Common myeloid progenitor, CD34-positive (primary cell): ENCODE measurements around the gene HEBP2.
"Not testable (repeated sequence)": the region's sequence is repeated elsewhere in the genome, so short reads cannot be mapped to it uniquely, and the experiment has no call there.

Experiments
- CTCF ChIA-PET: fragments of 350-600 bp; sonication (Branson Sonifier 250); formaldehyde crosslinking; loops from one replicate; lab custom pipeline; 2021; ENCODE audit warnings: antibody characterized with exemption; lab: Charles Lee
- POLR2A ChIA-PET: fragments of 350-600 bp; sonication (Branson Sonifier 250); formaldehyde crosslinking; loops from one replicate; lab custom pipeline; 2021; ENCODE audit warnings: antibody characterized with exemption; lab: Charles Lee
- DNase-seq, 3 donors: peaks; one replicate each; pipeline versions ENCODE4 v3.0.0 to v3.0.0-alpha.2; 2013
- H3K27ac ChIP-seq, 2 experiments: 1 replicate in 1 of 2; 2 replicates in 1 of 2; pipeline ENCODE4 v1.7.0; 2013; ENCODE audit warnings: inconsistent platforms in 2 of 2, low read length in 2 of 2, mild to moderate bottlenecking in 2 of 2, low read depth in 1 of 2, moderate library complexity in 1 of 2; ENCODE audit not compliant: severe bottlenecking in 2 of 2, insufficient read depth in 1 of 2, poor library complexity in 1 of 2
- H3K27me3 ChIP-seq, 5 experiments: replicated peaks in 2 of 5; 1 replicate in 3 of 5; 2 replicates in 2 of 5; pipeline versions ENCODE4 v1.6.1 to v1.7.0; 2013; ENCODE audit warnings: low read length in 4 of 5, mild to moderate bottlenecking in 2 of 5, moderate library complexity in 2 of 5, inconsistent platforms in 1 of 5; ENCODE audit not compliant: insufficient read depth in 5 of 5, control insufficient read depth in 4 of 5
- H3K36me3 ChIP-seq, 4 experiments: 1 replicate in 2 of 4; 2 replicates in 2 of 4; pipeline versions ENCODE4 v1.6.1 to v1.7.0; 2013; ENCODE audit warnings: low read length in 3 of 4, control low read depth in 1 of 4, mild to moderate bottlenecking in 1 of 4; ENCODE audit not compliant: control insufficient read depth in 4 of 4, insufficient read depth in 4 of 4
- H3K4me1 ChIP-seq, 4 experiments: 1 replicate in 3 of 4; 2 replicates in 1 of 4; pipeline versions ENCODE4 v1.6.1 to v1.7.1; 2013; ENCODE audit warnings: low read length in 3 of 4, mild to moderate bottlenecking in 3 of 4, control low read depth in 1 of 4, inconsistent platforms in 1 of 4, moderate library complexity in 1 of 4; ENCODE audit not compliant: control insufficient read depth in 4 of 4, insufficient read depth in 4 of 4; ENCODE audit errors: control extremely low read depth in 1 of 4
- H3K4me3 ChIP-seq, 7 experiments: 1 replicate in 4 of 7; 2 replicates in 3 of 7; pipeline versions ENCODE4 v1.5.1 to v1.7.0; 2013; ENCODE audit warnings: mild to moderate bottlenecking in 7 of 7, low read length in 6 of 7, moderate library complexity in 6 of 7, inconsistent platforms in 2 of 7, low read depth in 2 of 7, control low read depth in 1 of 7; ENCODE audit not compliant: insufficient read depth in 4 of 7, control insufficient read depth in 1 of 7; ENCODE audit errors: extremely low read depth in 1 of 7
- H3K9me3 ChIP-seq, 5 experiments: 1 replicate in 4 of 5; 2 replicates in 1 of 5; pipeline versions ENCODE4 v1.6.1 to v1.7.1; 2013; ENCODE audit warnings: low read length in 4 of 5, mild to moderate bottlenecking in 2 of 5, inconsistent platforms in 1 of 5, low read depth in 1 of 5, moderate library complexity in 1 of 5; ENCODE audit not compliant: control insufficient read depth in 4 of 5, insufficient read depth in 2 of 5; ENCODE audit errors: control extremely low read depth in 1 of 5
- WGBS: methylation state at CpG from one replicate; pipeline ENCODE4 v1.1.5; 2013; ENCODE audit not compliant: insufficient coverage; 5-methylcytosine and 5-hydroxymethylcytosine counted together

Gene HEBP2

DNA sequence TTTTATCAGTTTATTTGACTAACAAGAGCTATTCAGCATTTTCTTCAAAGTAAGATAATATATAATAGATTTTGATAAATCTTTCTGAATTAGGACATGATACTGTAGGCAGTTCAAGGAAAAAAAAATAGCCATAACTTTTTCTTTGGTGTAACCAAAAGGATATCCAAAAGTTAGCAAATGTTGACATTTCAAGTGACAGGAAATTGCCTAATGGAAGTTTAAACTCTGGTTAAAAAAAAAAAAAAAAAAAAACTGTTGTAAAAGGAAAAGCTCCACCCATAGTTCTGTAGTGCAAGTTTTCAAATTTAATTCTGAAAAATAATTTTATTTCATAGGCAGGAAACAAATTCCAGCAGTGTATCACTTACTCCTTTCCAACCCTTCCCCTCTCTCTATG is 18.8 kb downstream of the HEBP2 start:
- peak in 1 of 3 donors; percentile 19 for DNase-seq
- Histone ChIP-seq H3K4me3 (peak overlapping the region in 1 of 7 experiments; percentile 28), H3K27ac (no peak overlapping the region), H3K4me1 (peaks cover 2 to 11% (median 5%) of the 10 kb centered on the region in 4 experiments), H3K36me3 (peaks cover 2 to 19% (median 14%) of the 10 kb centered on the region in 4 experiments), H3K27me3 (no peaks in the 10 kb centered on the region), H3K9me3 (peaks cover 0 to 6% (median 0%) of the 10 kb centered on the region in 5 experiments)
- ChIA-PET POLR2A (no interaction called here), CTCF (interaction anchor here (0.6 to 1.9 kb wide), 5 partner anchors 11 to 306 kb away, joined by 3 to 6 read pairs (median 3); no protein-coding TSS in a partner anchor)

DNA sequence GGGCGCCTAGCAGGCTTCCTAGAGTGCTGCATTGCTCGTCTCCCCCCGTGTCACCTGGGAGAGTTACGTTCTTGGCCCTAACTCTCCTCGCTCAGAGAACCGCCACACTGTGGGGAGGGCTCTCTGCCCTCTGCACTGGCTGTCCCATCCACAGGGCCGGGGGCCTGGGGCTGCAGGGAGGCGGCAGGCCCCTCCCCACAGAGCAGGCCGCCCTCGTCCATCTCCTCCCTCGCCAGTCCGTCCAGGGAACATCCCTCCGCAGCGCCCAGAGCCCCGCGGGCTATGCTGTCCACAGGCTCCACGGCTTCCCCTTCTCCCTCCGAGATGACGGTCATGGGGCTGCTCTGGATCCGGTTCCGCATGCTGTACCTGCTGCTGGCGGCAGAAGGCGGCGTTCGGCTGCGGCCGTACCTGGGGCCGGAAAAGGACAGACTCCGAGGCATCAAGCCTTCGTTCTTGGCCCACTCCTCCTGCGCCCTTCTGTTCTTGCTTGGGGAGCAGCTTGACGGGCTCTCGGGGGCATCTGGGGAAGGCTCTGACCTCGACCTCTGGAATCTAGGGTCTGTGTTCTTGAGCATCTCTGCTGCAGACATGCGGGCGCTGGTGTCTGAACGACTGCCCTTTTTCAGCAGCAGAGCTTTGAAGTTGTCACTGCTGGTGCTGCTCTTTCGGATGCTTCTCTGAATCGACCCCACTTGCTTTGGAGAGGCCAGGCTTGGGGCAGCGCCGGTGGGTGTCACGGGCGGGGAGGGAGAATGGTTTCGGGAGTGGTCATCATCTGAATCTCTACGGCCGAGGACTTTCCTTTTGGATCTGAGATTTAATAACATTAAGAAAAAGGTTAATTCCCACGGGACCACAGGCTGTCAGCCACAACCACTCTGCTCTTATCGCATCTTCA is 20.2 kb downstream of the HEBP2 start:
- Histone ChIP-seq H3K4me3 (no peak overlapping the region), H3K36me3 (peaks cover 0 to 10% (median 4%) of the 10 kb centered on the region in 4 experiments), H3K27me3 (no peaks in the 10 kb centered on the region), H3K4me1 (peaks cover 2 to 11% (median 5%) of the 10 kb centered on the region in 4 experiments), H3K9me3 (no peaks in the 10 kb centered on the region), H3K27ac (no peak overlapping the region)
- POLR2A ChIA-PET: no interaction called here
- 95% methylated on average over 47 of the region's 48 CpGs for WGBS
- no peak for DNase-seq
- CTCF ChIA-PET: interaction anchor here (1.0 to 10.6 kb wide), 4 partner anchors 10 to 343 kb away, joined by 3 to 133 read pairs (median 25); no protein-coding TSS in a partner anchor

DNA sequence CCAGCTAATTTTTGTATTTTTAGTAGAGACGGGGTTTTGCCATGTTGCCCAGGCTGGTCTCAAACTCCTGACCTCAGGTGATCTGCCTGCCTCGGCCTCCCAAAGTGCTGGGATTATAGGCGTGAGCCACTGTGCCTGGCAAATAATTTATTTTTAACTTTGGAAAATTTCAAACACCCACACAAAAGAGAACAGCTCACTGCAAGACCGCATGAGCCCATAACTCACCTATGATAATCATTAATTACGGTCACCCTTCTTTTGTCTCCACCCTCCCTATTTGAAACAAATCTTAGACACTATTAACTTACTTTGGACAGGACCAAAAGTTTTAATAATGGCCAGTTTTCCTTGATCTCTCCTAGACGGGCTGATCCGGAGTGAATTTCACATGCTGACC is 21.2 kb downstream of the HEBP2 start:
- not testable (repeated sequence) for H3K27me3 ChIP-seq, H3K27ac ChIP-seq, H3K36me3 ChIP-seq, H3K4me3 ChIP-seq, DNase-seq, H3K9me3 ChIP-seq
- H3K4me1 ChIP-seq: peaks cover 2 to 11% (median 5%) of the 10 kb centered on the region in 4 experiments
- WGBS: 99% methylated on average over 7 of the region's 7 CpGs
- CTCF ChIA-PET: interaction anchor here (0.7 to 10.6 kb wide), 6 partner anchors 15 to 342 kb away, joined by 3 to 133 read pairs (median 6); no protein-coding TSS in a partner anchor
- POLR2A ChIA-PET: interaction anchor here (0.6 kb wide), 1 partner anchor 902 kb away, joined by 3 read pairs; no protein-coding TSS in a partner anchor

DNA sequence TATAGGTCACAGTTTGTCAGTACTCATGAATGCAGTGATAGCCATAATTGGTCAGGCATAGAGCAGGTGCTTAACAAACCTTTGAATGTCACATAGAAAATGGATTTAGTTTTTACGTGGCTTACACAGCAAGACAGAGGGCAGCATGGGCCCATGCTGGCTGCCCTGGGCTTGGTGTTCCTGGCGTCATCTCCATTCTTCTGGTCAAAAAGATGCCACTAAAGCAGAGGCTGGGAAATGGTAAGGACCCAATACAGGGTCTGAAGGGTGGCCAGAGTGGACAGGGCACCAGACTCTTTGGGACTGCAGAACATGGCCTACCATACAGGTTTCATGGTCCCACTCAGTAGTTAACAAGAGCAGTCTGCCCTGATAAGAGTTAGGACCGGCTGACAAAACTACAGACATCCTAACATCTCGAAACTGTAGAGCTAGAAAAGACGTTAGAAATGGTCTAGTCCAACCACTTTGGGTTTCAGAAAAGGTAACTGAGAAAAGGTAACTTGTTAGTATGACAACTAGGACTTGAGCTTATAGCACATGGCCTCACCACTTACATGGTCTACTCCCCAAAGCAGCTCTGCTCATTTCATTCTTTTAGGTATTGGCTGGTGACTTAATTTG is 22.6 kb downstream of the HEBP2 start:
- Histone ChIP-seq H3K4me1 (peaks cover 2 to 13% (median 6%) of the 10 kb centered on the region in 4 experiments), H3K27ac (no peak overlapping the region), H3K36me3 (peaks cover 0 to 10% (median 0%) of the 10 kb centered on the region in 4 experiments), H3K4me3 (no peak overlapping the region), H3K9me3 (no peaks in the 10 kb centered on the region), H3K27me3 (no peaks in the 10 kb centered on the region)
- DNase-seq: no peak
- ChIA-PET CTCF (interaction anchor here (0.9 to 10.6 kb wide), 13 partner anchors 10 to 341 kb away, joined by 3 to 133 read pairs (median 4); no protein-coding TSS in a partner anchor), POLR2A (no interaction called here)
- 97% methylated on average over 5 of the region's 5 CpGs for WGBS

DNA sequence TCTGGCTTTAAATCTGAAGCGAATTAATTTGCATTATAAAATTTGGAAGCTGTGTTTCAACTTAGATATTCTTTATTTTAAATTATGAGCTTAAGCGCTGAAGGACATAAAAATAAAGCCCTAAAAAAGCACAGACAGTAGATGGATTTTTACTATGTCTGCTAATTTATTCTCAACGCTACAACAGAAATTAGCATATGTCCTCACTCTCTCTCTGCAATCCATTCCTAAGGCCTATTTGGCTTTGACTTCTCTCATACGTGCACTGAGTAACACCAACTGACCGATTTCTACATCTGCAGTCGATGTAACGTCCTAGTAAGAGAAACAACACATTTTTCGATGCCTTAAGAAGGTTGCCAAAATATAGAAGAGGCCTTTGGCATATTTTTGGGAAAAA is 23.7 kb downstream of the HEBP2 start:
- no peak overlapping the region for H3K4me3 ChIP-seq
- CTCF ChIA-PET: interaction anchor here (1.0 to 10.6 kb wide), 14 partner anchors 11 to 340 kb away, joined by 3 to 133 read pairs (median 6); no protein-coding TSS in a partner anchor
- 96% methylated on average over 5 of the region's 8 CpGs for WGBS
- POLR2A ChIA-PET: no interaction called here
- peaks cover 0 to 12% (median 8%) of the 10 kb centered on the region in 4 experiments for H3K4me1 ChIP-seq
- no peak for DNase-seq
- no peaks in the 10 kb centered on the region for H3K27me3 ChIP-seq
- no peaks in the 10 kb centered on the region for H3K9me3 ChIP-seq
- H3K27ac ChIP-seq: no peak overlapping the region
- H3K36me3 ChIP-seq: peaks cover 0 to 10% (median 0%) of the 10 kb centered on the region in 4 experiments

DNA sequence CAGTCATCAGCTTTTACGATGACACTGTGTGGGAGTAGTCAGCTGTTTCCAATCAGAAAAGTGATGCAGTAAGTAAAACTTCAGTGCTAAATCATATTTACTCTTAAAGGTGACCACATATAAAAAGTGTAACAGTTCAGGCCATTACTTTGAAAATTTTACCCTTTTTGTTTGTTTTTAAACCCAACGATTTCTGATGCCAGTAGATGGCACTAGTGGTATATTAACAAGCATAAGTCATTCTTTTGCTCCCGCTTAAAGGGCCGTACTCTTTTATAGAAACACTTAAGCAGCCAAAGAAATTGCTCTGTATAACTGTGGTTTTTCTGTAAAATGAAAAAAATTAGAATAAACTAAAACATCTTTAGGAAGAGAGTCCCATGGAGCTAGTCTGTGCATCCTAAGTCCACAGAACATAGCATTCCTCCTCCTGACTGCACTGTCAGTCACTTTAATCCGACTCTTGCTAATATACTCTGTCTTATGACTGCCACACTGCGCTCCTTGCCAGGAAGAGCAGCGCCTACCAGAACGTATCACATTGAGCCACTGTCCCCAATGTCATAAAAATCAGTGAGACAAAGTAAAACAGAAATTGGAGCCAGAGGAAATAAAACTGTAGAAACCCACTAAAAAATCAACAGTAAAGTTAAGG is 25.0 kb downstream of the HEBP2 start:
- no peak overlapping the region for H3K27ac ChIP-seq
- H3K36me3 ChIP-seq: peaks cover 0 to 6% (median 0%) of the 10 kb centered on the region in 4 experiments
- ChIA-PET POLR2A (no interaction called here), CTCF (interaction anchor here (0.6 to 10.6 kb wide), 28 partner anchors 12 to 1586 kb away, joined by 3 to 133 read pairs (median 5); no protein-coding TSS in a partner anchor)
- DNase-seq: peak; percentile 61 to 84 (median 80)
- no peaks in the 10 kb centered on the region for H3K27me3 ChIP-seq
- peaks cover 0 to 4% (median 2%) of the 10 kb centered on the region in 4 experiments for H3K4me1 ChIP-seq
- H3K4me3 ChIP-seq: no peak overlapping the region
- no peaks in the 10 kb centered on the region for H3K9me3 ChIP-seq
- WGBS: 64% methylated on average over 4 of the region's 8 CpGs
